Measurements from ENCODE around the gene NECTIN1.

The NECTIN1 gene

GRCh38 chr11:119742263-119742861, 13.4 kb upstream of the NECTIN1 start:
- H3K4me3 ChIP-seq (replicated peaks; ENCODE audit: low read depth, low read length): no peak overlapping the region
- no peak for DNase-seq (ENCODE audit: low read depth)
- no peak for TF ChIP-seq CTCF (IDR thresholded peaks at IDR 0.05; ENCODE audit: low read length, missing control alignments)

GRCh38 chr11:119741369-119742262, 12.6 kb upstream of the NECTIN1 start:
- peak; percentile 27 for DNase-seq (ENCODE audit: low read depth)
- no peak overlapping the region for H3K4me3 ChIP-seq (replicated peaks; ENCODE audit: low read depth, low read length)
- TF ChIP-seq CTCF (IDR thresholded peaks at IDR 0.05; ENCODE audit: low read length, missing control alignments): peak; percentile 64

- DNase-seq (ENCODE audit: low read depth): no peak
- TF ChIP-seq CTCF (IDR thresholded peaks at IDR 0.05; ENCODE audit: low read length, missing control alignments): no peak
- no peak overlapping the region for H3K4me3 ChIP-seq (replicated peaks; ENCODE audit: low read depth, low read length)
These were observed 11.0 kb upstream of the NECTIN1 start for GRCh38 chr11:119739975-119740374.

- no peak for TF ChIP-seq CTCF (IDR thresholded peaks at IDR 0.05; ENCODE audit: low read length, missing control alignments)
- no peak for DNase-seq (ENCODE audit: low read depth)
- H3K4me3 ChIP-seq (replicated peaks; ENCODE audit: low read depth, low read length): no peak overlapping the region
These were observed 10.2 kb upstream of the NECTIN1 start for GRCh38 chr11:119739021-119739703.

- no peak for TF ChIP-seq CTCF (IDR thresholded peaks at IDR 0.05; ENCODE audit: low read length, missing control alignments)
- no peak overlapping the region for H3K4me3 ChIP-seq (replicated peaks; ENCODE audit: low read depth, low read length)
- DNase-seq (ENCODE audit: low read depth): no peak
These were observed 9.0 kb upstream of the NECTIN1 start for GRCh38 chr11:119738059-119738439.

- no peak overlapping the region for H3K4me3 ChIP-seq (replicated peaks; ENCODE audit: low read depth, low read length)
- no peak for TF ChIP-seq CTCF (IDR thresholded peaks at IDR 0.05; ENCODE audit: low read length, missing control alignments)
- DNase-seq (ENCODE audit: low read depth): no peak
These were observed 8.5 kb upstream of the NECTIN1 start for GRCh38 chr11:119737366-119738058.
